Prostate gland (tissue), 2 donors: ENCODE results near the gene ABHD2. TPM values are rescaled to one million over a fixed set of nuclear protein-coding genes. Genes with fewer than 3 reads are reported as not detected.

Source experiments
- DNase-seq: peaks from one replicate; pipeline ENCODE4 v3.0.0-alpha.2; 2019; ENCODE audit warnings: low spot score
- H3K27ac ChIP-seq, 2 donors: fragments of 200-600 bp; sonication (generic); 2 replicates each; pipeline ENCODE4 v1.5.1; 2017 to 2019
- H3K27me3 ChIP-seq: fragments of 200-600 bp; sonication (generic); replicated peaks from 2 replicates; pipeline ENCODE4 v1.5.1; 2019; ENCODE audit not compliant: insufficient read depth
- H3K36me3 ChIP-seq, 2 donors: fragments of 200-600 bp; sonication (generic); 1 replicate in 1 of 2; 2 replicates in 1 of 2; pipeline versions ENCODE4 v1.5.1 to v1.8.1; 2017 to 2019
- H3K4me1 ChIP-seq: fragments of 200-600 bp; sonication (generic); replicated peaks from 2 replicates; pipeline ENCODE4 v1.5.1; 2019
- H3K4me3 ChIP-seq, 2 donors: fragments of 200-600 bp; sonication (generic); 2 replicates each; pipeline ENCODE4 v1.5.1; 2017 to 2019
- H3K9me3 ChIP-seq: fragments of 200-600 bp; sonication (generic); 2 replicates; pipeline ENCODE4 v1.5.1; 2017
- POLR2A ChIP-seq: fragments of 450-650 bp; IDR thresholded peaks from one replicate; pipeline ENCODE4 v1.6.1; 2016; ENCODE audit warnings: antibody characterized with exemption, mild to moderate bottlenecking
- POLR2AphosphoS5 ChIP-seq: sonication (generic); formaldehyde crosslinking; IDR thresholded peaks from one replicate; pipeline ENCODE4 v1.6.1; 2017; ENCODE audit warnings: antibody characterized with exemption
- whole genome bisulfite sequencing: methylation state at CpG from one replicate; pipeline ENCODE4 v1.1.5; 2018; 5-methylcytosine and 5-hydroxymethylcytosine counted together
- intact Hi-C: fragments of 100-400 bp; cut with DNase I; formaldehyde crosslinking; loops from one replicate; pipeline ENCODE4 v1.14.2; 2022
- total RNA-seq, 2 donors: library from RNA; depleted of rRNA; stranded (reverse); fragments of >200 nt; gene quantifications; one replicate each; pipeline ENCODE4 v1.1.0, GENCODE V29; 2016
- TF ChIP-seq, protein P1 (sequence below), 4 experiments: fragments of 200-600 bp in 2 of 4; fragments of 450-650 bp in 2 of 4; sonication (generic) in 2 of 4; IDR thresholded peaks; 1 replicate in 3 of 4; 2 replicates in 1 of 4; pipeline ENCODE4 v1.5.1; 2016 to 2019; ENCODE audit warnings: antibody characterized with exemption in 4 of 4, mild to moderate bottlenecking in 2 of 4, moderate library complexity in 2 of 4

Gene ABHD2
- total RNA-seq, 2 donors from 2014 or later: 111 to 253 TPM

DNA sequence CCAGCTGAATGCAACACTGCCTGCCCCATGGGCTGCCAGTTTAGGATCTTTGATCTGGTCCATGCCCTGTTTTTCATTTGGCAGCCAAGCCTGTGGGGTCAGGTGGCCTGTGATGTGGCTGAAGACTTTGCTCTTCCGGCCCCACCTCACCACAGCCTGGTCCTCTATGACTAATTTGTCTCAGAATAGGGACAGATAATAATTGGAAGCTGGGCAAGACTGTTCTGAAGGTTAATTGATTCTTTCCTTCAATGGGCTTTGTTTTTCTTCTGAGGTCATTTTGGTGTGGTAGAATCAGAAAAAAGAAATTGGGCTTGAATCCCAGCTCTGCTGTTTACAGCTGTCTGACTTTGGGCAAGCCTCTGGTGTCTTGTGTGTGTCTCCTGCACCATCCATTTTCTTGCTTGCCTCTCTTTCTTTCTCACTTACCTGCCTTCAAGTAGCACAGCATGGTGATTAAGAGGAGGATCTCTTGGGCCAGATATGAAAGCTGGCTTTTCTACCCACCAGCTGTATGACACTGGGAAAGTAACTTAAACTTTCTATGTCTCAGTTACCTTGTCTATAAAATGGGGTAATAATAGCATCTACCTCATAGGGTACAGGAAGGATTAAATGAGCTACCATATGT, 24.2 kb downstream of the ABHD2 start:
- no peak overlapping the region for H3K4me3 ChIP-seq
- H3K36me3 ChIP-seq: no peaks in the 10 kb centered on the region
- no peak for DNase-seq
- H3K27me3 ChIP-seq: no peaks in the 10 kb centered on the region
- TF ChIP-seq, protein P1, sequence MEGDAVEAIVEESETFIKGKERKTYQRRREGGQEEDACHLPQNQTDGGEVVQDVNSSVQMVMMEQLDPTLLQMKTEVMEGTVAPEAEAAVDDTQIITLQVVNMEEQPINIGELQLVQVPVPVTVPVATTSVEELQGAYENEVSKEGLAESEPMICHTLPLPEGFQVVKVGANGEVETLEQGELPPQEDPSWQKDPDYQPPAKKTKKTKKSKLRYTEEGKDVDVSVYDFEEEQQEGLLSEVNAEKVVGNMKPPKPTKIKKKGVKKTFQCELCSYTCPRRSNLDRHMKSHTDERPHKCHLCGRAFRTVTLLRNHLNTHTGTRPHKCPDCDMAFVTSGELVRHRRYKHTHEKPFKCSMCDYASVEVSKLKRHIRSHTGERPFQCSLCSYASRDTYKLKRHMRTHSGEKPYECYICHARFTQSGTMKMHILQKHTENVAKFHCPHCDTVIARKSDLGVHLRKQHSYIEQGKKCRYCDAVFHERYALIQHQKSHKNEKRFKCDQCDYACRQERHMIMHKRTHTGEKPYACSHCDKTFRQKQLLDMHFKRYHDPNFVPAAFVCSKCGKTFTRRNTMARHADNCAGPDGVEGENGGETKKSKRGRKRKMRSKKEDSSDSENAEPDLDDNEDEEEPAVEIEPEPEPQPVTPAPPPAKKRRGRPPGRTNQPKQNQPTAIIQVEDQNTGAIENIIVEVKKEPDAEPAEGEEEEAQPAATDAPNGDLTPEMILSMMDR (IDR thresholded peaks at IDR 0.05): no peak
- peak; percentile 33 for TF ChIP-seq POLR2AphosphoS5
- H3K4me1 ChIP-seq: peaks cover 39% of the 10 kb centered on the region
- H3K27ac ChIP-seq: peak overlapping the region; percentile 79 to 92
- intact Hi-C loops: no loop called here
- no peaks in the 10 kb centered on the region for H3K9me3 ChIP-seq
- 25% methylated on average over 1 of the region's 1 CpG for WGBS

DNA sequence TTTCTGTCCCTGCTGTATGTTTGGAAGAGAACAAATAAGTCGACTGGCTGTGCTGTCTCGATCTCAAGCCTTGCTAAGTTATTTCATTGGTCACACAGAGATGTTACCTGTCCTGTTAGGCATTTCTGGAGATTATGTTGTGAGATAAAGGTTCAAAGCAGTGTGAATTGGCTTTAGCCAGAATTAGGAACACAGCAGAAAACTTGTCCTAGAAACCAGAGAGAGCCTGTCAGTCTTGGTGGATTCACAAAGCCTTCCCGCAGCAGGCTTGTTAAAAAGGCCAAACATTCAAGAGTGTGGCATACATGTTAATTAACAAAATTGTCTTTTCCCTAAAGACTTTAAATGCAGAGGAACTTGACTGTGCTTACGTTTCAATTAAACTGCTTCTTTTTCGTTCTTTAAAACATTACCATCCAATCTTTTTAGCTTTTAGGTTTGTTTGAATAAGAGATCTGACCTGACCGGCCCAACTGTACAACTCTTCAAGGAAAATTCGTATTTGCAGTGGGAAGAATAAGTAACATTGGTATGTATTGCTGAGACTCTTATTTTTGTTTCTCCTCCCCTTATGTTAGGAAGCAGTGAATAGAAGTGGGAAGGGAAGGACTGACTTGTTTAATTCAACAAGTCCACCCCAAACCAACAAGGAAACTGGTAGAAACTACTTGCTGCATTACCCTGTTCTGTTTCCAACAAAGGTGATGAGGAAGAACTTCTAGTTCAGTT, 25.2 kb downstream of the ABHD2 start:
- 37% methylated on average over 7 of the region's 7 CpGs for WGBS
- no peak overlapping the region for H3K4me3 ChIP-seq
- no peaks in the 10 kb centered on the region for H3K27me3 ChIP-seq
- peak overlapping the region; percentile 79 to 92 for H3K27ac ChIP-seq
- intact Hi-C loops: no loop called here
- no peak for TF ChIP-seq POLR2A
- TF ChIP-seq, protein P1 (IDR thresholded peaks at IDR 0.05): no peak
- no peak for TF ChIP-seq POLR2AphosphoS5
- H3K9me3 ChIP-seq: no peaks in the 10 kb centered on the region
- no peaks in the 10 kb centered on the region for H3K36me3 ChIP-seq
- no peak for DNase-seq
- H3K4me1 ChIP-seq: peaks cover 37% of the 10 kb centered on the region

DNA sequence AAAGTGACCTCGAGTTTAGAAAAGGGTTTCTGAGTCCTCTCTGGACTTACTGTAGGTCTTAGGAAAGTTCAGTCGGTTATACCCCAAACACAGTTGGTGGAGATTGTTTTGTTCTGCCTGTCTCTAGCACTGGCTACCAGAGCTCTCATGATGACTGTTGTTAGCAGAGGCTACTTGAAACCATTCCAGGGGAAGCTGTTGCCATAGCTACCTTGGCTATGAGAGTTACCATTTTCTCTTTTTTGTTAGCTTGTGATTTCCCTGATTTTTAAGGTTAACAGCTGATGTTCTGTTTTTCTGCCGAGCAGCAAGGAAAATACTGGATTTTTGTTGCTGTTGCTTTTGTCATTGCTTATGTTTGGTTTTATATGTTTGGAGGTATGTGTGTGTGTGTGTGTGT, 26.7 kb downstream of the ABHD2 start:
- H3K9me3 ChIP-seq: no peaks in the 10 kb centered on the region
- H3K27me3 ChIP-seq: no peaks in the 10 kb centered on the region
- peak overlapping the region; percentile 79 to 92 for H3K27ac ChIP-seq
- intact Hi-C loops: no loop called here
- WGBS: 28% methylated on average over 3 of the region's 3 CpGs
- H3K36me3 ChIP-seq: no peaks in the 10 kb centered on the region
- TF ChIP-seq POLR2A (no peak), POLR2AphosphoS5 (peak; percentile 10)
- H3K4me1 ChIP-seq: peaks cover 41% of the 10 kb centered on the region
- no peak for DNase-seq
- H3K4me3 ChIP-seq: no peak overlapping the region

DNA sequence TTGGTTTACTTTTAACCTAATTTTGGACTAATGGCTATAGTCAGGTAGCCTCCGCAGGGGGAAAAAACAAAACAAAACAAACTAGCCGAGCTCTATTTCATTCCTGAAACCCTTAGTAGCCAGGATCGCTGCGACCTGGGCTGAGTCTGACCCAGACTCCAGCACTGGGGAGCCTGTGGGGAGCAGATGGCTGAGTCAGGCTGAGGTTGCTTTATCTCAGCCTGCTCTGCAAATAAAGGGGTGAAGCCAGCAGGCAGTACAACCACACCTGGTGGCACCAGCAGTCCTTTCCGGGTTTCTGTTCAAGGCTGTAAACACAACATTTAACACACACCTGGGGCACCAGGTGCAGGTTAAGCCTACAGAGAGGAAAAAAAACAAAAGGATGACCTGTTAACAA, 27.3 kb downstream of the ABHD2 start:
- TF ChIP-seq, protein P1 (IDR thresholded peaks at IDR 0.05): peak in 2 of 4 experiments; percentile 4 to 17
- peak; percentile 33 for TF ChIP-seq POLR2A
- TF ChIP-seq POLR2AphosphoS5: peak; percentile 76
- DNase-seq: peak; percentile 73
- WGBS: 48% methylated on average over 5 of the region's 5 CpGs
- Histone ChIP-seq H3K27me3 (no peaks in the 10 kb centered on the region), H3K27ac (peak overlapping the region; percentile 79 to 92), H3K36me3 (no peaks in the 10 kb centered on the region), H3K4me3 (no peak overlapping the region), H3K4me1 (peaks cover 44% of the 10 kb centered on the region), H3K9me3 (no peaks in the 10 kb centered on the region)
- intact Hi-C loops: no loop called here

DNA sequence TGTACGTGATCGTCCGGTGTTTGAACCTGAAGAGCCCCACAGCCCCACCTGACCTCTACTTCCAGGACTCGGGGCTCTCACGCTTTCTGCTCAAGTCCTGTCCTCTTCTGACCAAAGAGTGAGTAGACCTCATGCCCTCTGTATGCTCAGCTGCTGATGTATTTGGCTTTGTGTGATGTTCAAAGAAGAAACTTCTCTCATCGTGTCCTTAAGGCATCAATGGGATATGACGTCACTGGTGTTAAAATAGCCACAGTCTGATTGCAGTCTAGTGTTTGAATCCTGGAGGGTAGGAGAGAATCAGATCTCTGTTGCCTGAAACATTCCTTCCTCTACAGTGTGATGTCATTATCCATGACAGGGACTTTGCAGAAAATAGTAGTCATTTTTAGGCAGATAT, 28.1 kb downstream of the ABHD2 start:
- H3K27ac ChIP-seq: peak overlapping the region; percentile 79 to 92
- H3K9me3 ChIP-seq: no peaks in the 10 kb centered on the region
- WGBS: 63% methylated on average over 7 of the region's 7 CpGs
- no peak overlapping the region for H3K4me3 ChIP-seq
- H3K27me3 ChIP-seq: no peaks in the 10 kb centered on the region
- H3K36me3 ChIP-seq: no peaks in the 10 kb centered on the region
- DNase-seq: no peak
- TF ChIP-seq, protein P1 (IDR thresholded peaks at IDR 0.05): no peak
- no peak for TF ChIP-seq POLR2AphosphoS5
- TF ChIP-seq POLR2A: no peak
- intact Hi-C loops: no loop called here
- peaks cover 50% of the 10 kb centered on the region for H3K4me1 ChIP-seq
